Activated naive CD4-positive, alpha-beta T cell treated with anti-CD3 and anti-CD28 coated beads, Interleukin-2, amount 10 ng/mL, durations not matched to agents 7 days and 5 days (primary cell): ENCODE results near the gene ANXA8.
"Not testable (repeated sequence)": the region's sequence is repeated elsewhere in the genome, so short reads cannot be mapped to it uniquely, and the experiment has no call there.

Experiments used
- CTCF ChIA-PET: fragments of 350-600 bp; sonication (Branson Sonifier 250); formaldehyde crosslinking; loops from one replicate; lab custom pipeline; 2021; ENCODE audit warnings: antibody characterized with exemption; lab: Charles Lee
- DNase-seq: peaks from one replicate; pipeline ENCODE4 v3.0.0-alpha.2; 2020
- H3K27ac Mint-ChIP-seq: one replicate; pipeline ENCODE4 v1.8.0; 2021; ENCODE audit warnings: mild to moderate bottlenecking, moderate library complexity, mixed read lengths
- H3K27me3 Mint-ChIP-seq: one replicate; pipeline ENCODE4 v1.8.0; 2021; ENCODE audit warnings: mild to moderate bottlenecking, mixed read lengths
- H3K36me3 Mint-ChIP-seq: one replicate; pipeline ENCODE4 v1.8.0; 2021; ENCODE audit warnings: mixed read lengths
- H3K4me1 Mint-ChIP-seq: one replicate; pipeline ENCODE4 v1.8.0; 2021; ENCODE audit warnings: mixed read lengths
- H3K4me3 Mint-ChIP-seq: one replicate; pipeline ENCODE4 v1.8.0; 2021; ENCODE audit warnings: mild to moderate bottlenecking, moderate library complexity, mixed read lengths
- H3K9me3 Mint-ChIP-seq: one replicate; pipeline ENCODE4 v1.8.0; 2021; ENCODE audit warnings: mixed read lengths

ANXA8 gene

GRCh38 chr10:47472647-47473046 lies 11.3 kb downstream of the ANXA8 start:
- H3K4me1 Mint-ChIP-seq, DNase-seq, H3K36me3 Mint-ChIP-seq, H3K27me3 Mint-ChIP-seq, H3K27ac Mint-ChIP-seq, H3K4me3 Mint-ChIP-seq, CTCF ChIA-PET, H3K9me3 Mint-ChIP-seq: not testable (repeated sequence)

- DNase-seq, H3K4me3 Mint-ChIP-seq, H3K27ac Mint-ChIP-seq, H3K36me3 Mint-ChIP-seq, H3K4me1 Mint-ChIP-seq, H3K27me3 Mint-ChIP-seq, H3K9me3 Mint-ChIP-seq, CTCF ChIA-PET: not testable (repeated sequence)
Measured at GRCh38 chr10:47472072-47472471, 11.8 kb downstream of the ANXA8 start.

- H3K9me3 Mint-ChIP-seq, H3K4me1 Mint-ChIP-seq, CTCF ChIA-PET, H3K4me3 Mint-ChIP-seq, H3K36me3 Mint-ChIP-seq, H3K27ac Mint-ChIP-seq, DNase-seq, H3K27me3 Mint-ChIP-seq: not testable (repeated sequence)
Measured at GRCh38 chr10:47468731-47469528, 15.0 kb downstream of the ANXA8 start.

- H3K27ac Mint-ChIP-seq, H3K4me3 Mint-ChIP-seq, H3K4me1 Mint-ChIP-seq, DNase-seq, CTCF ChIA-PET, H3K27me3 Mint-ChIP-seq, H3K9me3 Mint-ChIP-seq, H3K36me3 Mint-ChIP-seq: not testable (repeated sequence)
Measured at GRCh38 chr10:47467957-47468356, 16.0 kb downstream of the ANXA8 start.

GRCh38 chr10:47467458-47467857 lies 16.5 kb downstream of the ANXA8 start:
- DNase-seq, CTCF ChIA-PET, H3K4me1 Mint-ChIP-seq, H3K27ac Mint-ChIP-seq, H3K36me3 Mint-ChIP-seq, H3K27me3 Mint-ChIP-seq, H3K9me3 Mint-ChIP-seq, H3K4me3 Mint-ChIP-seq: not testable (repeated sequence)

- H3K27ac Mint-ChIP-seq, CTCF ChIA-PET, H3K36me3 Mint-ChIP-seq, H3K4me3 Mint-ChIP-seq, H3K9me3 Mint-ChIP-seq, DNase-seq, H3K4me1 Mint-ChIP-seq: not testable (repeated sequence)
- H3K27me3 Mint-ChIP-seq: peaks cover 14% of the 10 kb centered on the region
Measured at GRCh38 chr10:47465216-47465917, 18.5 kb downstream of the ANXA8 start.

- H3K27ac Mint-ChIP-seq, CTCF ChIA-PET, DNase-seq, H3K9me3 Mint-ChIP-seq, H3K36me3 Mint-ChIP-seq, H3K4me3 Mint-ChIP-seq, H3K4me1 Mint-ChIP-seq: not testable (repeated sequence)
- peaks cover 18% of the 10 kb centered on the region for H3K27me3 Mint-ChIP-seq
Measured at GRCh38 chr10:47462577-47463358, 21.1 kb downstream of the ANXA8 start.

- DNase-seq, H3K4me1 Mint-ChIP-seq, H3K27ac Mint-ChIP-seq, H3K36me3 Mint-ChIP-seq, CTCF ChIA-PET, H3K4me3 Mint-ChIP-seq, H3K9me3 Mint-ChIP-seq: not testable (repeated sequence)
- H3K27me3 Mint-ChIP-seq: peaks cover 29% of the 10 kb centered on the region
Measured at GRCh38 chr10:47461261-47461687, 22.6 kb downstream of the ANXA8 start.

- peaks cover 2% of the 10 kb centered on the region for H3K4me1 Mint-ChIP-seq
- H3K27me3 Mint-ChIP-seq: peaks cover 29% of the 10 kb centered on the region
- no peak overlapping the region for H3K4me3 Mint-ChIP-seq
- no peak overlapping the region for H3K27ac Mint-ChIP-seq
- no peaks in the 10 kb centered on the region for H3K36me3 Mint-ChIP-seq
- CTCF ChIA-PET: no interaction called here
- DNase-seq: no peak
- H3K9me3 Mint-ChIP-seq: no peaks in the 10 kb centered on the region
Measured at GRCh38 chr10:47458466-47459154, 25.3 kb downstream of the ANXA8 start.

GRCh38 chr10:47457826-47458225 lies 26.1 kb downstream of the ANXA8 start:
- Mint-ChIP-seq H3K27me3 (peaks cover 29% of the 10 kb centered on the region), H3K36me3 (no peaks in the 10 kb centered on the region), H3K27ac (no peak overlapping the region), H3K4me3 (no peak overlapping the region), H3K4me1 (peaks cover 2% of the 10 kb centered on the region), H3K9me3 (no peaks in the 10 kb centered on the region)
- CTCF ChIA-PET: no interaction called here
- no peak for DNase-seq

GRCh38 chr10:47457528-47457820 lies 26.4 kb downstream of the ANXA8 start:
- Mint-ChIP-seq H3K27ac (no peak overlapping the region), H3K4me1 (peaks cover 2% of the 10 kb centered on the region), H3K9me3 (no peaks in the 10 kb centered on the region), H3K27me3 (peaks cover 31% of the 10 kb centered on the region), H3K36me3 (no peaks in the 10 kb centered on the region), H3K4me3 (no peak overlapping the region)
- no peak for DNase-seq
- CTCF ChIA-PET: no interaction called here

- H3K4me3 Mint-ChIP-seq: no peak overlapping the region
- H3K9me3 Mint-ChIP-seq: no peaks in the 10 kb centered on the region
- H3K27ac Mint-ChIP-seq: no peak overlapping the region
- no peaks in the 10 kb centered on the region for H3K36me3 Mint-ChIP-seq
- CTCF ChIA-PET: no interaction called here
- peaks cover 33% of the 10 kb centered on the region for H3K27me3 Mint-ChIP-seq
- peaks cover 2% of the 10 kb centered on the region for H3K4me1 Mint-ChIP-seq
- no peak for DNase-seq
Measured at GRCh38 chr10:47456794-47457527, 27.0 kb downstream of the ANXA8 start.

- no peak for DNase-seq
- CTCF ChIA-PET: no interaction called here
- Mint-ChIP-seq H3K4me3 (no peak overlapping the region), H3K27ac (no peak overlapping the region), H3K36me3 (no peaks in the 10 kb centered on the region), H3K4me1 (peaks cover 2% of the 10 kb centered on the region), H3K27me3 (peaks cover 29% of the 10 kb centered on the region), H3K9me3 (no peaks in the 10 kb centered on the region)
Measured at GRCh38 chr10:47456079-47456785, 27.7 kb downstream of the ANXA8 start.
